HG03565 (cell line): ENCODE measurements around the gene GGT6.

Experiments
- ATAC-seq: cut with Tn5 transposase; IDR thresholded peaks from one replicate; pipeline ENCODE4 v1.9.1; 2021; ENCODE audit warnings: mild to moderate bottlenecking, moderate library complexity; ENCODE audit not compliant: unreplicated experiment

The GGT6 gene

DNA sequence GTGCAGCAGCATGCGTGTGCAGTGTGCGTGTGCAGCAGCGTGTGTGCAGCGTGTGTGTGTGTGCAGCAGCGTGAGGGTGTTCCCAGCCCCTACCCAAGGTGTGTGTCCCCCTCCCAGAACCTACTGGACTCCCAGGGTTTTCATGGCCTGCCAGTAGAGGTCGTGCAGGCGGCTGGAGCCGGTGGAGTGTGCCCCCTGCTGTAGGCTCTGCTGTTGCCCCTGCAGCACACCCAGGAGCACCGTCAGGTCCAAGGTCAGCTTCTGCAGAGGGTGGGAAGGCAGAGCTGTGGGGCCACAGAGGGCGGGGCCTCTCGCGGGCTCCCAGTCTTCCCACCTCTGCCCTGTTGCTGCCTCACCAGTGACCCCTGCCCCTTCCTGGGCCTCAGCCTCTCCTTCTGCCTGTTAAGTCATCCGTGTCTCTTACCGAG, 20.1 kb downstream of the GGT6 start:
- ATAC-seq, result no peak

GRCh38 chr17:4539576-4540223, 20.7 kb downstream of the GGT6 start:
- no peak for ATAC-seq

DNA sequence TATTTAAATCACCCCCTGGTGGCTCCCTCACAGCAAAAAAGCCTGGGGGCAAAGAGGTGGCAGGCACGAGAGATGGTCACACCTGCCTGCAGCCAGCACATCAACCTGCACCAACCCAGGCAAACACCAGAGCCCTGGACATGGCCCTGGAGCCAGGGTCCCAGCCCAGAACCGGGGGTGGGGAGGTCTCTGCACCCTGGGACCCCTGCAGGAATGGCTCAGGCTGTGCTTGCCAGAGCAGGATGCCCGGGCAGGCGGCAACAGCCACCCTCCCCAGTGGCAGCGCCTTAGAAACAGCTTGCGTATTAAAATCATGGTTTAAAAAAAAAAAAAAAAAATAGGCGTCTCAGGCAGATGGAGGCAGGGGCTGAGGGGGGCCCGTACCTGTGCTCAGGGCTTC, 21.4 kb downstream of the GGT6 start:
- no peak for ATAC-seq

DNA sequence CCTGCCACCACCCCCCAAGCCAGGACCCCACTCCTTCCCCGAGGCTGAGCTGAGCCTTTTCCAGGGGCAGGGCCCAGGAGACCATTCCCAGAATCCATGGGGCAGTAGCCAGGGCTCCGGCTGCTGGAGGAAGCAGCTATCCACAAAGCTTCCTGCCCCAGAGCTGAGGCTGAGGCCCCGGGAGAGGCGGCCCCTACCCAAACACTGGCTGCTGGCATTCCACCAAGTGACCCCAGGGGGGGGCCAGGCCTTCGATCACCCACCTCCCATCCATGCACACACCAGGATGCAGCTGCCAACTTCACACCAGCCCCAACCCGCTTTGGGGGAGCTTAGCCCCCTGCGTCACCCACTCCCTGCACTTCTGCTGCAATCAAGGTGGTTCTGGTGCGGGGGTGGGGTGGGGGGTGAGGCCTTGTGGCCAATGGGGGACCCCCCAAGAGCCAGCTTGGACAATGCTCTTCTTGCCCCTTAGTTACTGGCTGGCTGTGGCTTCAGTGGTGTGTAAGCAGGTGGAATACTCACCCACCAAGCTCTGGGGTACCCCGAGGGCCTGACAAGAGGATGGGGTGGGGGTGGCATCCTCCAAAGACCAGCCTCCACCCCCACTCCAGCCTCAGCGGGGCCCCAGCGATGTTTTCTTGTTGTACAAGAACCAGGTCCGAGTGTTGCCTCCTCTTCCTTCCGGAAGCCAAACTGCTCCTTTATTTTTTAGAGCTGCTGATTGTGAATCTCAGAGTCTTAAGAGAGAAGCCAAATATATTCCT, 22.0 kb downstream of the GGT6 start:
- ATAC-seq, result no peak

GRCh38 chr17:4537451-4538235, 22.7 kb downstream of the GGT6 start:
- no peak for ATAC-seq

DNA sequence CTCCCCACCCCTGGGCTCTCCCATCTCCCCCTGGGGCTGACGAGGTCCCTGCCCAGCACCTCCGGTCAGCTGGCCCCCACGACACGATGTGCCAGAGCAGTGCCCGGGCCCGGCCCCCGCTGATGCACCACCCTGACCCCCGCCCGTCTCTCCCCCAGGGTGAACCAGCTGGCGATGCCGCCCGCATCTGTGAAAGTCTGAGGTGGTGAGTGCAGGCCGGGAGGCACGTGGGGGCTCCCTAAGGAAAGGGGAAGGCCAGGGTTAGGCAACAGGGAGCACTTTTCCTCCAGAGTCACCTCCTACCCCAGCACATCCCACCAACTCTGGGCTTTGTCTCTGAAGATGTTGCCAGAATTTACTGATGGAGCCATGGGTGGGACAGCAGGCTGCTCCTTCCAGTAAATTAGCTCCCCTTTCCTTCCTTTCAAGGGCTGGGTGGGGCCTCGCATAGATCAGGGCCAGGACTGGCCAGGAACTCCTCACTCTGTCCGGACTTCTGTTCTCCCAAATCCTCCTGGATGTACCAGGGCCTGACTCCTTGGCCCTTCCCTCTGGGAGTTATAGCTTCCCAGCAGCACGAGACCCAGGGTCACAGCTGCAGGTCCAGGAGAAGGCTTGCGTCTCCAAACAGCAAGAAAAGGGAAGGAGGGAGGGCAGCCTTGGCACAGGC, 23.5 kb downstream of the GGT6 start:
- ATAC-seq, result no peak

DNA sequence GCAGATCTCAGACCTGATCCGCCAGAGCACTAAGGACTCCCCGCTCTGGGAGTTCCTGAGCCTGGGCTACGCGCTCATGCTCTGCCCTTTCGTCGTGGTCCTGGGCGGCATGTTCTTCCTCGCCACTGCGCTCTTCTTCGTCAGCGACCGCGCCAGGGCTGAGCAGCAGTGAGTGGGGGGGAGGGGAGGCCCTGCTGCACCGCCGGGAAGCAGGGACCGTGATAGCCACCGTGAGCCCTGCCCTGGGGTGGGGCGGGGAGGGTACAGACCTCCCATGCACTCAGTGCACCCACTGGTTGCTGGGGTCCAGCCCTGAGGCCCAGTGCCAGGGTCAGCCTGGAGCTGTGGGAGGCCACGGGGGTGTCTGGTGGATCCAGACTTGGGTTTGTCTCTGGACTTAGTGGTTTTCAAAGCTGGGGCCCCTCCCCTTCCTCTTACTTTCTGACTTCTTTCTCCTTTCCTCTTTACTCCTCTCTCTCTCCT, 24.1 kb downstream of the GGT6 start:
- ATAC-seq, result no peak

- no peak for ATAC-seq
These were observed 24.6 kb downstream of the GGT6 start for GRCh38 chr17:4535667-4536258.

DNA sequence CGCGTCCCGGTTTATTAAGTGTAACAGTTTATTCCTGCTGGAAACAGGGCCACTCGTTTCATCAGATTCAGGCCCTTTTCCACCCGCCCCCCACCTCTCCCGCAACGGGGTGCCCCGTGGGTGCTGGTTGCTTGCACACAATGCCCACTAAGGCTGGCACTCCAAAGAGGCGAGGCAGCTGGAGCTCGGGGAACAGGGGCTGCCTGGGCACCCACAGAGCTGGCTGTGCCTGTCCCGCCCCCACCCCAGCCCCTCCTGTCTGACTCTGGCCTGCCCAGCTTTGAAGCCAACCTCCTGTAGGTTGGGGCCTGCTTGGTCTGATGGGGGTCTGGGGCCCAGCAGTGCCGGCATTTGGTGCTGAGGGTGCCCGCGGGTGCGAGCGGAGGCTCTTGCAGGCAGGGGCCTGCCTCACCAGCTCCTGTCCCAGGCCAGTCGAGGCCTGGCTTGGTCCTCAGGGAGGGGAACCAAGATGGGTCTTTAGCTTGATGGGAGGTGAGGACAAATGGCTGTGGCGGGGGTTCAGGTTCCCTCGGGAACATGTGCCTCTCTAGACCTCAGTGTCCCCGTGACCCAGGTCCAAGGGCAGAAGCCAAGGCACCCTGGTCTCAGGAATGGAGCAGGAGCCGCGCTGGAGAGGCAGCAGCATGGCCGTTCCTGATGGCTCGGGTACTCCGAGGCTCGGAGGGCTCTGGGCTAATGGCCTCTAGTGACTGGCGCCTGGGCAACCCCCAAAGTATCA, 25.3 kb downstream of the GGT6 start:
- ATAC-seq, result no peak

GRCh38 chr17:4534515-4534914, 25.9 kb downstream of the GGT6 start:
- ATAC-seq, result no peak

DNA sequence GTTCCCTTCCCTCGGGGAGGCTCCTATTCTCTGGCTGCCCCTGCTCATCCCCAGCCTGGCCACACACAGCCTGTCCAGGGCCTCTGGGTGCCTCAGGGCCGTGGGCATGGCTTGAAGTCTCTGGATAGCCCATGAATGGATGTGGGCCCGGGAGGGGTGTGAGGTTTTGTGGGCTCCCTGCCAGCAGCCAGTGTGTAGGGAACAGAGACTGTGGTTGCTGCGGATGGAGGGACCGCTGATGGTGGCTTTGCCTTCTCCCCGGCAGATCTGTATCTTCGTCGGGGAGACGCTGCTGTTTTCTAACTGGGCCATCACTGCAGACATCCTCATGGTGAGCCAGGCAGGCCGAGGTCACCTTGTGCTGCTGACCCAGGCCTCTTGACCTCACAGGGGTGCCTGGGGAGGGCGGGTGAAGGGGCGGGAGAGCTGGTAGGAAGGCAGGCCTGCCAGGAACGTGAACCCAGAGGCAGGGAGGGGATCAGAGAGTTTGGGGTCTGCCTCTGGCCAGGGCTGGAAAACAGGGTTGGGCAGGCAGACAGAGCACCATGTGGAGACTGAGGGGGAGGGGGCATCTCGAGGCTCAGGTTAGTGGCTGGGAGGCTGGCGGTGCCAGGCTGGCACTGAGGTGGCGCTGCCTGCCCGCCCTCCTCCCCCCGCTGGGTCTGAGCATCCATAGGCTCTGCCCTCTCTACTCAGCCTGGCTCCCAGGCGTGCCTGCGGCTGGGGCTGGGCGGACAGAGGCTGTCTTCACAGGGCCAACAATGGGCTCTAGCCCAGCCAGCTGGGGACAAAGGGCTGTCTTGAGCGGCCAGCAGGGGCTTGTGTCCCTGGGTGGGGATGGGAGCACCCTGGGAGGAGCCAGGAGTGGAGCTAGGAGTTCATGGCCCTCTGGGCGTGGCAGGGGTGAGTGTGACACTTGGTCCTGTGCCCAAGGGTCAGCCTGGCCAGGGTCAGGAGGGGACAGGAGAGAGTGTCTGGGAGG, 26.6 kb downstream of the GGT6 start:
- no peak for ATAC-seq

DNA sequence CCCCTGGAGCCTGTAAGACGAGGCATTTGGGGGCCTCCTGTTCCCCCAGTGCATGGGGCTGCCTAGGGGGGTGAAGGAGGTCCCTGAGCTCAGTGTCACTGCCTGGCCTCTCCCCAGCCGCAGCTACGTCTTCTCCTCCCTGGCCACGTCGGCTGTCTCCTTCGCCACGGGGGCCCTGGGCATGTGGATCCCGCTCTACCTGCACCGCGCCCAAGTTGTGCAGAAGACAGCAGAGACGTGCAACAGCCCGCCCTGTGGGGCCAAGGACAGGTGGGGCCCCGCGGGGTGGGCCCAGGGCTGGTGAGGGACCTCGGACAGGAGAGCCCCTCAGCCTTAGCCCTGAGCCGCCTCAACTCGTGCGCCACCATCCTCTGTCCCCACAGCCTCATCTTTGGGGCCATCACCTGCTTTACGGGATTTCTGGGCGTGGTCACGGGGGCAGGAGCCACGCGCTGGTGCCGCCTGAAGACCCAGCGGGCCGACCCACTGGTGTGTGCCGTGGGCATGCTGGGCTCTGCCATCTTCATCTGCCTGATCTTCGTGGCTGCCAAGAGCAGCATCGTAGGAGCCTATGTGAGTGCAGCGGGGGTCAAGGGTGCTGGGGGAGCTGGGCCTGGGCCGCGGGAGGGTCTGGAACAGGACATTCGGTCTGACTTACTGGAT, 27.4 kb downstream of the GGT6 start:
- no peak for ATAC-seq

- ATAC-seq, result no peak
These were observed 28.2 kb downstream of the GGT6 start for GRCh38 chr17:4531988-4532736.

- no peak for ATAC-seq
These were observed 29.3 kb downstream of the GGT6 start for GRCh38 chr17:4530799-4531730.

- no peak for ATAC-seq
These were observed 30.7 kb downstream of the GGT6 start for GRCh38 chr17:4529533-4530152.

DNA sequence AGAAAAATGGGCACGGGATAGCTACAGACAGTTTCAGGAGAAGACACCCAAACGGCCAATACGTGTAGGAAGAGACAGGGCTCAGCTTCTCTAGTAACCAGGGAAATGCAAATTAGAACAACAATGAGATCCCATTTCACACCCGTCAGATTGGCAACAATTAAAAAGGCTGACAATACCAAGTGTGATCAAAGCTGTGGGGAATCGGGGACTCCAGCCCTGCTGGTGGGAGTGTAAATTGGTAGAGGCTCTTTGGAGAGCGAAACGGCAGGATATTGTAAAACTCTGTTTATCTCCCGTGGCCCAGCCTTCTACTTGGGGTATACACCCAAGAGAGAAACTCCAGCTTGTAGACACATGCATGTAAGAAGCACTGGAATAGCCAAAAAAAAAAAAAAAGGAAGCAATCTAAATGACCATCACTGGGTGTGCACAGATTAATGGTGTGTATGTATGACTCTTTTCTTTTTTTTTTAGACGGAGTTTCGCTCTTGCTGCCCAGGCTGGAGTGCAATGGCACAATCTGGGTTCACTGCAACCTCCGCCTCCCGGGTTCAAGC, 32.7 kb downstream of the GGT6 start:
- ATAC-seq, result no peak
